Endothelial cell of umbilical vein (primary cell): ENCODE data around the gene CCDC171. TPM values are rescaled to one million over a fixed set of nuclear protein-coding genes. Genes with fewer than 3 reads are reported as not detected.

ENCODE experiments used
- BruUV-seq: library from RNA; stranded (reverse); fragments of 400-500 nt; replicated peaks from 2 replicates; lab custom pipeline; 2021; lab: Mats Ljungman, UMichigan
- CTCF ChIA-PET: fragments of 300-600, 350-600 bp; sonication (Branson Sonifier 250); formaldehyde crosslinking; loops from one replicate; lab custom pipeline; 2021; ENCODE audit warnings: antibody characterized with exemption, inconsistent platforms; lab: Charles Lee
- POLR2A ChIA-PET: fragments of 300-600, 350-600 bp; sonication (Branson Sonifier 250); formaldehyde crosslinking; loops from one replicate; lab custom pipeline; 2021; ENCODE audit warnings: antibody characterized with exemption, inconsistent platforms; lab: Charles Lee
- DNase-seq: peaks from one replicate; pipeline ENCODE4 v3.0.0-alpha.2; 2011; ENCODE audit warnings: low read depth, low spot score
- FAIRE-seq: peaks from 2 replicates; lab custom pipeline; 2011; peaks lifted over from hg19 to GRCh38; lab: Jason Lieb, UNC
- H2AFZ ChIP-seq: 2 replicates; pipeline ENCODE4 v1.6.0; 2012; ENCODE audit warnings: low read depth, low read length, control low read depth, inconsistent platforms
- H3K27ac ChIP-seq: 2 replicates; pipeline ENCODE4 v1.5.1; 2011; ENCODE audit warnings: low read depth, mild to moderate bottlenecking, control low read depth, low read length, moderate library complexity; ENCODE audit not compliant: insufficient read depth
- H3K27me3 ChIP-seq, 2 experiments: 2 replicates each; pipeline versions ENCODE4 v1.6.0 to v1.6.1; 2011; ENCODE audit warnings: low read length in 2 of 2, mixed read lengths in 1 of 2; ENCODE audit not compliant: control insufficient read depth in 2 of 2, insufficient read depth in 2 of 2
- H3K36me3 ChIP-seq, 2 experiments: 2 replicates in 1 of 2; 3 replicates in 1 of 2; pipeline ENCODE4 v1.5.1; 2011; ENCODE audit warnings: low read length in 2 of 2, mild to moderate bottlenecking in 1 of 2, moderate library complexity in 1 of 2; ENCODE audit not compliant: control insufficient read depth in 2 of 2, insufficient read depth in 2 of 2; ENCODE audit errors: extremely low read depth in 1 of 2
- H3K4me1 ChIP-seq: 3 replicates; pipeline ENCODE4 v1.5.1; 2011; ENCODE audit warnings: mild to moderate bottlenecking, low read length; ENCODE audit not compliant: control insufficient read depth, insufficient read depth; ENCODE audit errors: extremely low read depth
- H3K4me2 ChIP-seq: 2 replicates; pipeline ENCODE4 v1.6.1; 2011; ENCODE audit warnings: low read length, control low read depth, mixed read lengths; ENCODE audit not compliant: insufficient read depth
- H3K4me3 ChIP-seq, 3 experiments: fragments of 200-600 bp in 1 of 3; sonication (generic), shearing (Covaris generic) in 1 of 3; replicated peaks in 1 of 3; 2 replicates each; pipeline ENCODE4 v1.5.1; 2011 to 2016; ENCODE audit warnings: control low read depth in 3 of 3, low read length in 3 of 3, mild to moderate bottlenecking in 2 of 3, inconsistent platforms in 1 of 3, low read depth in 1 of 3, moderate library complexity in 1 of 3; ENCODE audit not compliant: insufficient read depth in 1 of 3
- H3K79me2 ChIP-seq: 2 replicates; pipeline ENCODE4 v1.6.0; 2012; ENCODE audit warnings: low read length, inconsistent platforms; ENCODE audit not compliant: control insufficient read depth, insufficient read depth
- H3K9ac ChIP-seq: replicated peaks from 2 replicates; pipeline ENCODE3; 2011; ENCODE audit warnings: low read length, control low read depth; ENCODE audit not compliant: insufficient read depth; ENCODE audit errors: extremely low read depth
- H3K9me1 ChIP-seq: replicated peaks from 3 replicates; pipeline ENCODE4 v1.6.0; 2011; ENCODE audit warnings: mild to moderate bottlenecking, low read length; ENCODE audit not compliant: control insufficient read depth, insufficient read depth; ENCODE audit errors: extremely low read depth
- H3K9me3 ChIP-seq: replicated peaks from 2 replicates; pipeline ENCODE4 v1.5.1; 2012; ENCODE audit warnings: low read length, inconsistent platforms; ENCODE audit not compliant: control insufficient read depth, insufficient read depth
- H4K20me1 ChIP-seq: replicated peaks from 2 replicates; pipeline ENCODE3; 2011; ENCODE audit warnings: mild to moderate bottlenecking, low read length; ENCODE audit not compliant: control insufficient read depth, insufficient read depth; ENCODE audit errors: extremely low read depth
- CTCF ChIP-seq, 2 donors: IDR thresholded peaks; 1 replicate in 1 of 2; 2 replicates in 1 of 2; pipeline ENCODE4 v1.5.1; 2011; ENCODE audit warnings: low read length in 2 of 2, mild to moderate bottlenecking in 2 of 2, moderate library complexity in 2 of 2, control low read depth in 1 of 2, inconsistent platforms in 1 of 2, low read depth in 1 of 2; ENCODE audit not compliant: insufficient read depth in 1 of 2; ENCODE audit errors: extremely low read depth in 1 of 2
- EZH2 ChIP-seq: IDR thresholded peaks from 2 replicates; pipeline ENCODE4 v1.6.1; 2012; ENCODE audit warnings: borderline replicate concordance, low read depth, mild to moderate bottlenecking, moderate library complexity, low read length, inconsistent platforms; ENCODE audit not compliant: severe bottlenecking
- FOS ChIP-seq: IDR thresholded peaks from 2 replicates; pipeline ENCODE4 v1.6.1; 2011; ENCODE audit warnings: mild to moderate bottlenecking, low read length, moderate library complexity, borderline replicate concordance; ENCODE audit not compliant: insufficient read depth
- GATA2 ChIP-seq: IDR thresholded peaks from 2 replicates; pipeline ENCODE4 v1.7.0; 2011; ENCODE audit warnings: low read depth, mild to moderate bottlenecking, moderate library complexity, mixed read lengths, low read length; ENCODE audit not compliant: insufficient read length, insufficient read depth
- JUN ChIP-seq: IDR thresholded peaks from 2 replicates; pipeline ENCODE4 v1.6.1; 2011; ENCODE audit warnings: borderline replicate concordance, low read depth; ENCODE audit not compliant: insufficient read length, insufficient read depth
- MAX ChIP-seq: IDR thresholded peaks from 2 replicates; pipeline ENCODE4 v1.6.1; 2011; ENCODE audit not compliant: insufficient read depth, insufficient read length
- MYC ChIP-seq: IDR thresholded peaks from one replicate; pipeline ENCODE4 v1.6.1; 2011; ENCODE audit warnings: mild to moderate bottlenecking, low read depth, low read length
- POLR2A ChIP-seq: IDR thresholded peaks from 2 replicates; pipeline ENCODE4 v1.6.1; 2012; ENCODE audit warnings: low read depth, mild to moderate bottlenecking, control low read depth, low read length
- POLR2AphosphoS5 ChIP-seq: IDR thresholded peaks from 2 replicates; pipeline ENCODE4 v1.6.1; 2012; ENCODE audit warnings: low read depth, mild to moderate bottlenecking, control low read depth, low read length, moderate library complexity; ENCODE audit not compliant: insufficient read depth
- dilution Hi-C: fragments of 300-500 bp; cut with MboI; formaldehyde crosslinking; loops from one replicate; pipeline ENCODE4 v1.15.0; 2019; ENCODE audit warnings: low sequenced_read_pairs; ENCODE audit not compliant: extremely low pct_ligation_motif_present
- intact Hi-C: fragments of 100-400 bp; cut with micrococcal nuclease; formaldehyde crosslinking; loops from one replicate; pipeline ENCODE4 v1.10.0; 2022
- polyA plus RNA-seq, 4 experiments: library from polyadenylated mRNA; depleted of rRNA in 3 of 4; stranded (reverse) in 3 of 4; unstranded in 1 of 4; fragments of >200 nt; gene quantifications; 2 replicates each; pipeline versions ENCODE4 v1.2.1 to v1.2.3, GENCODE V29; 2011 to 2012; ENCODE audit warnings: missing spikeins in 1 of 4
- total RNA-seq: library from RNA; stranded (reverse); gene quantifications from 2 replicates; pipeline ENCODE4 v1.2.3, GENCODE V29; 2021

Gene CCDC171
- total and polyA plus RNA-seq, 2 donors (not counting 3 experiments of a cell fraction or from before 2014, with no cell fraction given) = 0.58 to 1.4 TPM

GRCh38 chr9:15707000-15707399 is 154.2 kb downstream of the CCDC171 start:
- no TSS peak for BruUV-seq

More at GRCh38 chr9:15707000-15707399, 154.2 kb downstream of the CCDC171 start:
- intact Hi-C loops = no loop called here
- H3K9me3 ChIP-seq = no peaks in the 10 kb centered on the region
- H3K4me3 ChIP-seq = no peak overlapping the region
- H4K20me1 ChIP-seq = no peaks in the 10 kb centered on the region
- CTCF ChIA-PET = no interaction called here
- no peaks in the 10 kb centered on the region for H3K4me1 ChIP-seq
- FAIRE-seq = no peak
- no peak overlapping the region for H3K4me2 ChIP-seq
- no peak overlapping the region for H2AFZ ChIP-seq
- H3K27ac ChIP-seq = no peak overlapping the region
- H3K27me3 ChIP-seq = no peaks in the 10 kb centered on the region
- no peak for TF ChIP-seq JUN
- no peak for TF ChIP-seq GATA2
- TF ChIP-seq MAX = no peak
- no peak for TF ChIP-seq EZH2
- no peak for TF ChIP-seq POLR2A
- no peak for TF ChIP-seq CTCF (IDR thresholded peaks at IDR 0.05; ENCODE audit: extremely low read depth in 1 of 2, insufficient read depth in 1 of 2, low read depth in 1 of 2, low read length in 2 of 2)
- no peak for TF ChIP-seq FOS
- no peak for TF ChIP-seq MYC
- no peak for TF ChIP-seq POLR2AphosphoS5
- DNase-seq = no peak
- POLR2A ChIA-PET = no interaction called here
- dilution Hi-C loops = no loop called here
- no peaks in the 10 kb centered on the region for H3K9me1 ChIP-seq
- no peak overlapping the region for H3K9ac ChIP-seq
- no peaks in the 10 kb centered on the region for H3K36me3 ChIP-seq
- H3K79me2 ChIP-seq = no peaks in the 10 kb centered on the region
